Upper lobe of left lung (tissue), 4 donors: ENCODE data around the gene DIP2C.

Experiments used
- EP300 ChIP-seq, 4 donors: sonication (generic); formaldehyde crosslinking; IDR thresholded peaks; one replicate each; pipeline ENCODE4 v1.5.1; 2017; ENCODE audit warnings: antibody characterized with exemption in 4 of 4, control low read depth in 2 of 4
- POLR2AphosphoS5 ChIP-seq, 2 donors: sonication (generic); formaldehyde crosslinking; IDR thresholded peaks; one replicate each; pipeline ENCODE4 v1.5.1; 2017; ENCODE audit warnings: antibody characterized with exemption in 2 of 2
- TF ChIP-seq, protein P1 (sequence below), 6 experiments: fragments of 450-650 bp in 4 of 6; fragments of 200-600 bp in 2 of 6; sonication (generic) in 2 of 6; IDR thresholded peaks; one replicate each; pipeline ENCODE4 v1.5.1; 2016 to 2019; ENCODE audit warnings: antibody characterized with exemption in 6 of 6

DNA sequence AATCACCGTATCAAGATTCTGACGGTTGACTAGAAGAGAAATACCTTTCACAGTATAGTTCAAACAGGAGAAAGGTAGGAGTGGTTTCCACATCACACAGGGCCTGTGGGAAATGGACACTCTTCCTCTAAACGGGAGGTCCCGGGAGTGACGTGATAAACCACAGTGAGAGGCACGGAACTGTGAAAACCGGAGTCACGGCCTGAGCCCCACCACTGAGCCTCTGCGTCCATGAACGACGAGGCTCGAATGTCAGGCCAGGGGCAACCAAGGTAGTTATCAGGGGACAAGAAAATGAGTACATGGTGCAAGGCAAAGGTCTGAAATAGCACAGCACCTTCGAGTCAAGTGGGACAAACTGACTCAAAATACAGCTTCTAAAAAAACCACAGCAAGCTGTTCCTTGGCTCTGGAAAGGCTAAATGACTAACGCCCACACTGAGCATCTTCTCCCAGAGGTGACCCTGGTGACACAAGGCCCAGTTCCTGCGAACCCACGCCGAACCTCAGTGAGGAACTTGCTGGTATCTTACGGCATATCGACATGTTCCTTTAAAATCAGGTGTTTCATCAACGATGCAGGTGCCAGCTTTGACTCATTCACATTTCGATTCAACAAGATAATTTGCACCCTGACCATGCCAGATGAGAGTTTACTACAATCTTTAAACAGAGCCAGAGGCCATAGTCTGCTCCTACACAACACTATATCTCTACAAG is 99.3 kb downstream of the DIP2C start:
- TF ChIP-seq, protein P1, sequence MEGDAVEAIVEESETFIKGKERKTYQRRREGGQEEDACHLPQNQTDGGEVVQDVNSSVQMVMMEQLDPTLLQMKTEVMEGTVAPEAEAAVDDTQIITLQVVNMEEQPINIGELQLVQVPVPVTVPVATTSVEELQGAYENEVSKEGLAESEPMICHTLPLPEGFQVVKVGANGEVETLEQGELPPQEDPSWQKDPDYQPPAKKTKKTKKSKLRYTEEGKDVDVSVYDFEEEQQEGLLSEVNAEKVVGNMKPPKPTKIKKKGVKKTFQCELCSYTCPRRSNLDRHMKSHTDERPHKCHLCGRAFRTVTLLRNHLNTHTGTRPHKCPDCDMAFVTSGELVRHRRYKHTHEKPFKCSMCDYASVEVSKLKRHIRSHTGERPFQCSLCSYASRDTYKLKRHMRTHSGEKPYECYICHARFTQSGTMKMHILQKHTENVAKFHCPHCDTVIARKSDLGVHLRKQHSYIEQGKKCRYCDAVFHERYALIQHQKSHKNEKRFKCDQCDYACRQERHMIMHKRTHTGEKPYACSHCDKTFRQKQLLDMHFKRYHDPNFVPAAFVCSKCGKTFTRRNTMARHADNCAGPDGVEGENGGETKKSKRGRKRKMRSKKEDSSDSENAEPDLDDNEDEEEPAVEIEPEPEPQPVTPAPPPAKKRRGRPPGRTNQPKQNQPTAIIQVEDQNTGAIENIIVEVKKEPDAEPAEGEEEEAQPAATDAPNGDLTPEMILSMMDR (IDR thresholded peaks at IDR 0.05) = no peak
- TF ChIP-seq EP300 (IDR thresholded peaks at IDR 0.05) = no peak
- no peak for TF ChIP-seq POLR2AphosphoS5 (IDR thresholded peaks at IDR 0.05)
